ENCODE results near the gene IL17RE.

DNA sequence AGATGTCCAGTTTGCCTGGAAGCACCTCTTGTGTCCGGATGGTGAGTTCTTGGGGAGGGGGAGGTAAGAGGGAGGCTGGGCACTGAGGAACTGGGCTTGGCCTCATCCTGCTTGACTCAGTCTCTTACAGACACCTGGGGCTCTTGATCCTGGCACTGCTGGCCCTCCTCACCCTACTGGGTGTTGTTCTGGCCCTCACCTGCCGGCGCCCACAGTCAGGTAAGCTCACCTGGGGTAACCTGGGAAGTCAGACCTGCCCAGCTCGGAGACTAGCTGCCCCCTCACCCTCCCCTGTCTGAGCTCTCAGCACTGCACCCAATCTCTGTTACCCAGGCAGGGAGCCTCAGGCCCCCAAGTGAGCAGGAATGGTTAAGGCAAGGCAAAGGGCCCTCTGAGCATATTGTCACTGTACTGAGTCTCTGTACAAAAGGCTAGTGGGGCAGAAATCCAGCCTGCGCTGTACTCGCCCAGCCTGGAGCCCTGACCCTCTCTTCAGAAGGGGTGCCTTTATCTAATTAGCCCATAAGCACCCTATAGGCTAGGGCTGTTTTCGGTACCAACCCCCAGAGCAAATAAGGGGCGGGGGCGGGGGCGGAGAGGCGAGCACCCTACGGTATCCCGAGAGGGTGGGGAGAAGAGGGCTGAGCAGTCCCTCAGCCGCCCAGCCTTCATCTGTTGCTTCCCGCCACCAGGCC is 12.1 kb downstream of the IL17RE start:
- TF ChIP-seq, protein P1, sequence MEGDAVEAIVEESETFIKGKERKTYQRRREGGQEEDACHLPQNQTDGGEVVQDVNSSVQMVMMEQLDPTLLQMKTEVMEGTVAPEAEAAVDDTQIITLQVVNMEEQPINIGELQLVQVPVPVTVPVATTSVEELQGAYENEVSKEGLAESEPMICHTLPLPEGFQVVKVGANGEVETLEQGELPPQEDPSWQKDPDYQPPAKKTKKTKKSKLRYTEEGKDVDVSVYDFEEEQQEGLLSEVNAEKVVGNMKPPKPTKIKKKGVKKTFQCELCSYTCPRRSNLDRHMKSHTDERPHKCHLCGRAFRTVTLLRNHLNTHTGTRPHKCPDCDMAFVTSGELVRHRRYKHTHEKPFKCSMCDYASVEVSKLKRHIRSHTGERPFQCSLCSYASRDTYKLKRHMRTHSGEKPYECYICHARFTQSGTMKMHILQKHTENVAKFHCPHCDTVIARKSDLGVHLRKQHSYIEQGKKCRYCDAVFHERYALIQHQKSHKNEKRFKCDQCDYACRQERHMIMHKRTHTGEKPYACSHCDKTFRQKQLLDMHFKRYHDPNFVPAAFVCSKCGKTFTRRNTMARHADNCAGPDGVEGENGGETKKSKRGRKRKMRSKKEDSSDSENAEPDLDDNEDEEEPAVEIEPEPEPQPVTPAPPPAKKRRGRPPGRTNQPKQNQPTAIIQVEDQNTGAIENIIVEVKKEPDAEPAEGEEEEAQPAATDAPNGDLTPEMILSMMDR (IDR thresholded peaks at IDR 0.05): no peak
- TF ChIP-seq POLR2A (IDR thresholded peaks at IDR 0.05): no peak
